Measurements from ENCODE around the gene H2BW1.

DNA sequence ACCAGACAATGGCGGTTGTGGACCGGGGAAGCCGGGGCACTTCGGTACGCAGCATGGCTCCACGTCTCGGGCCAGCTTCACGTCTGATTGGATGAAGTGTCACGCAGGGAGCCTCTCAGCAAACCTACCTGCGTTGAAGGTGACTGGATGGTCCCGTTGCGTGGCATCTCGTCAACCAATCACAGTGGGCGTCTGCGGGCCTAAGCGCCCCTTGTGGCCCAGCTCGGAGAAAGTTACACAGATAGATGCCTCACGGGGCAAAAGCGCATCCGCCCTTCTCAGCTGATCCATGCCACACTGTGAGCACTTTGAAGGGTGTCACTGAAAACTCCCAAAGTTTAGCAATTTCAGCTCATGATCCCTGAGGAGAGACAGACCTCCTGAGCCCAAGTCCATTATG, at the start of gene H2BW1:
- TF ChIP-seq, protein P1, sequence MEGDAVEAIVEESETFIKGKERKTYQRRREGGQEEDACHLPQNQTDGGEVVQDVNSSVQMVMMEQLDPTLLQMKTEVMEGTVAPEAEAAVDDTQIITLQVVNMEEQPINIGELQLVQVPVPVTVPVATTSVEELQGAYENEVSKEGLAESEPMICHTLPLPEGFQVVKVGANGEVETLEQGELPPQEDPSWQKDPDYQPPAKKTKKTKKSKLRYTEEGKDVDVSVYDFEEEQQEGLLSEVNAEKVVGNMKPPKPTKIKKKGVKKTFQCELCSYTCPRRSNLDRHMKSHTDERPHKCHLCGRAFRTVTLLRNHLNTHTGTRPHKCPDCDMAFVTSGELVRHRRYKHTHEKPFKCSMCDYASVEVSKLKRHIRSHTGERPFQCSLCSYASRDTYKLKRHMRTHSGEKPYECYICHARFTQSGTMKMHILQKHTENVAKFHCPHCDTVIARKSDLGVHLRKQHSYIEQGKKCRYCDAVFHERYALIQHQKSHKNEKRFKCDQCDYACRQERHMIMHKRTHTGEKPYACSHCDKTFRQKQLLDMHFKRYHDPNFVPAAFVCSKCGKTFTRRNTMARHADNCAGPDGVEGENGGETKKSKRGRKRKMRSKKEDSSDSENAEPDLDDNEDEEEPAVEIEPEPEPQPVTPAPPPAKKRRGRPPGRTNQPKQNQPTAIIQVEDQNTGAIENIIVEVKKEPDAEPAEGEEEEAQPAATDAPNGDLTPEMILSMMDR (IDR thresholded peaks at IDR 0.05), result no peak
- no peak for TF ChIP-seq POLR2A (IDR thresholded peaks at IDR 0.05)
